ENCODE data around the gene SLC37A1.

SLC37A1 gene

DNA sequence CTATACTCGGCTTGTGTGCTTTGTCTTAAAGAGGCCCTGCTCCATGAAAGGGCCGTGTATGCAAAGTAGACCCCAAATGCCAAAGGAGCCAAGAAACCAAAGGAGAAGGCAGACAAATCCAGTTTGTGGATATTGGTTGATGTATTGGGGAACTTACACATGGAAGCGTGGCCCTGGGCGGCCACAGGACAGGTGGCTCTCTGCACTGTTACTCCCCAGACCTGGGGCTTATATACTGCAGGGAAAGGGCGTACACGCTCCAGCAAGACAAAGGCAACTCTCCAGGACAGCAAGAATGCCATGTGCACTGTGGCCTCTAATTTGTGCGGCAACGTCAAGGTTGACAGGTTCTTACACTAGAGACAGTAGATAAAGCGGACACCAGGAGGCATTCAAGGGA is 42.4 kb upstream of the SLC37A1 start:
- Histone ChIP-seq H3K36me3 (ENCODE audit: control insufficient read depth, insufficient read depth, low read length) (no peaks in the 10 kb centered on the region), H3K9me3 (ENCODE audit: control insufficient read depth, low read length) (no peaks in the 10 kb centered on the region), H3K4me3 (ENCODE audit: insufficient read depth, low read depth, low read length, poor library complexity, severe bottlenecking) (no peak overlapping the region), H3K27ac (ENCODE audit: insufficient read depth, low read length, poor library complexity, severe bottlenecking) (no peak overlapping the region), H3K4me1 (ENCODE audit: control insufficient read depth, insufficient read depth, low read length, poor library complexity, severe bottlenecking) (no peaks in the 10 kb centered on the region), H3K27me3 (replicated peaks; ENCODE audit: control insufficient read depth, insufficient read depth, low read length, poor library complexity, severe bottlenecking) (no peaks in the 10 kb centered on the region)
- no peak for DNase-seq

GRCh38 chr21:42471716-42472330 is 41.8 kb upstream of the SLC37A1 start:
- Histone ChIP-seq H3K27me3 (replicated peaks; ENCODE audit: control insufficient read depth, insufficient read depth, low read length, poor library complexity, severe bottlenecking) (no peaks in the 10 kb centered on the region), H3K27ac (ENCODE audit: insufficient read depth, low read length, poor library complexity, severe bottlenecking) (no peak overlapping the region), H3K36me3 (ENCODE audit: control insufficient read depth, insufficient read depth, low read length) (no peaks in the 10 kb centered on the region), H3K4me3 (ENCODE audit: insufficient read depth, low read depth, low read length, poor library complexity, severe bottlenecking) (no peak overlapping the region), H3K4me1 (ENCODE audit: control insufficient read depth, insufficient read depth, low read length, poor library complexity, severe bottlenecking) (no peaks in the 10 kb centered on the region), H3K9me3 (ENCODE audit: control insufficient read depth, low read length) (no peaks in the 10 kb centered on the region)
- DNase-seq: no peak

DNA sequence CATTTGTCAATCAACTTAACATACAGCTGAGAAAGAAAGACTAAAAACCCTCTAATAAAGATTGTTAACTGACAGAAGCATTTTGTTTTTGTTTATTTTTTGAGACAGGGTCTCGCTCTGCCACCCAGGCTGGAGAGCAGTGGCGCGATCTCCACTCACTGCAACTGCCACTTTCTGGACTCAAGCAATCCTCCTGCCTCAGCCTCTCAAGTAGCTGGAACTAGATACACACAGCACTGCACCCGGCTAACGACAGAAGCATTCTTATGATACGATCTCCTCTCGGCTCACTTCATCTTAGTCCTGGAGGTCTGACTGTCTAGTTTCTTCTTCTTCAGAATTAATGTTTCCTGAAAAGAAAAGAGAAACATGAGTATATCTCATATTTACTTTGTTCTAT is 41.1 kb upstream of the SLC37A1 start:
- no peak for DNase-seq
- Histone ChIP-seq H3K27me3 (replicated peaks; ENCODE audit: control insufficient read depth, insufficient read depth, low read length, poor library complexity, severe bottlenecking) (no peaks in the 10 kb centered on the region), H3K4me1 (ENCODE audit: control insufficient read depth, insufficient read depth, low read length, poor library complexity, severe bottlenecking) (no peaks in the 10 kb centered on the region), H3K27ac (ENCODE audit: insufficient read depth, low read length, poor library complexity, severe bottlenecking) (no peak overlapping the region), H3K4me3 (ENCODE audit: insufficient read depth, low read depth, low read length, poor library complexity, severe bottlenecking) (no peak overlapping the region), H3K36me3 (ENCODE audit: control insufficient read depth, insufficient read depth, low read length) (no peaks in the 10 kb centered on the region), H3K9me3 (ENCODE audit: control insufficient read depth, low read length) (no peaks in the 10 kb centered on the region)

DNA sequence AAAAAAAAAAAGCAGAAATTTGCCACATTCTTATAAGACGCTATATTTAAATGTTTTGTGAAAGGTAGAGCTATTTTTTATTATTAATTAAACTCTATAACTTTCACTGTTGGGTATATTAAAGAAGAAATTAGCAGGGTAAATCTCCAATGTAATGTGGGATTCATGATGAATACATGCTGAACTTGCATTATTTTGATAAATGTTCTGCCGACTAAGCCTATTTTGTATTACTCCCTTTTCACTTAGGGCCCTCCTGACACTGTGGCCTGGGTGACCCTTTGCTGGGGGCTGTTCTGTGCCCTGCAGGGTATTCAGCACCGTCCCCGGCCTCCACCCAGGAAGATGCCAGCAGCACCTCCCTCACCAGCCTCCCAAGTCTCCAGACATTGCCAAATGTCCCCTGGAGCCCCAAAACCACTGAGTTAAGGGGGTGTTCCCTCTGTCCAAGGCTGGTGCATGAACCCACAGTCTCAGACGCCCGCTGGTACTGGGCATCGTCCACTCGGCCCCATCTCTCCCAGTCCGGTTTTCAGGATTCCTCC is 40.1 kb upstream of the SLC37A1 start:
- Histone ChIP-seq H3K4me3 (ENCODE audit: insufficient read depth, low read depth, low read length, poor library complexity, severe bottlenecking) (no peak overlapping the region), H3K4me1 (ENCODE audit: control insufficient read depth, insufficient read depth, low read length, poor library complexity, severe bottlenecking) (no peaks in the 10 kb centered on the region), H3K36me3 (ENCODE audit: control insufficient read depth, insufficient read depth, low read length) (no peaks in the 10 kb centered on the region), H3K27ac (ENCODE audit: insufficient read depth, low read length, poor library complexity, severe bottlenecking) (no peak overlapping the region), H3K9me3 (ENCODE audit: control insufficient read depth, low read length) (no peaks in the 10 kb centered on the region), H3K27me3 (replicated peaks; ENCODE audit: control insufficient read depth, insufficient read depth, low read length, poor library complexity, severe bottlenecking) (no peaks in the 10 kb centered on the region)
- no peak for DNase-seq

DNA sequence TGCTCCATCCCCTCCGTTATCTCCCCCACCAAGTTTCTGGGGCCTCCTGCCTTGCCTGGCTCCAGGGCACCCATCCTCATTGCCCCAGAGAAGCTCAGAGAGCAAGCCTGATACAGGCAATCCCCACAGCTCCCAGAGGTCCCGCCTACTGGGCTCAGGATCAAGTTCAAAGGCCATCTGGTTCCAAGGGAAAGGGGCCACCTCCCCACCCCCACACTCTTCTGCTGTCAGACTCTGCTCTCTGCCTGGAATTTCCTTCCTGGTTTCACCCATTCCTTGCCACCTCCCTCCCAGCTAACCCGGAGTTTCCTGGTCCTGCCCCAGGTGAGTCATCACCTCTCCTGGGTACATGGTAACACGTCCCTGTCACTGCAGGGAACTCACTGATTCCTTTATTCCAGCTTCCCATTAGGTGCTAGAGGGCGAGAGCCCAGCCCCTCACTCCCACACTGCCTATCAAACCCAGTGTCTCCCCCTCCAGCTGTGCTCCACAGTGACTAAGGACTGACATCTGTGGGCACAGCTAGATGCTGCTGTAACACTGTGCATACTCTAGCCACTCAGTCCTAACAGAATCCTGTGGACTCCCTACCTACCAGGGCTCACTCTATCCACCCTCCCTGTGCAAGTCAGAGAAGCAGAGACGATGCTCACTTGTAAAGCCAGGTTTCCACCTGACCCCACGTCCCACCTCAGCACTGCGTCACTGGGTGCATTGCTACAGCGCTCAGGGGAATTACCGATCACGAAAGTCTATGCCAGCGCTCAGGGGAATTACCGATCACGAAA is 39.4 kb upstream of the SLC37A1 start:
- H3K4me3 ChIP-seq (ENCODE audit: insufficient read depth, low read depth, low read length, poor library complexity, severe bottlenecking): no peak overlapping the region
- DNase-seq: no peak
- no peaks in the 10 kb centered on the region for H3K4me1 ChIP-seq (ENCODE audit: control insufficient read depth, insufficient read depth, low read length, poor library complexity, severe bottlenecking)
- H3K9me3 ChIP-seq (ENCODE audit: control insufficient read depth, low read length): no peaks in the 10 kb centered on the region
- H3K36me3 ChIP-seq (ENCODE audit: control insufficient read depth, insufficient read depth, low read length): no peaks in the 10 kb centered on the region
- no peak overlapping the region for H3K27ac ChIP-seq (ENCODE audit: insufficient read depth, low read length, poor library complexity, severe bottlenecking)
- no peaks in the 10 kb centered on the region for H3K27me3 ChIP-seq (replicated peaks; ENCODE audit: control insufficient read depth, insufficient read depth, low read length, poor library complexity, severe bottlenecking)

DNA sequence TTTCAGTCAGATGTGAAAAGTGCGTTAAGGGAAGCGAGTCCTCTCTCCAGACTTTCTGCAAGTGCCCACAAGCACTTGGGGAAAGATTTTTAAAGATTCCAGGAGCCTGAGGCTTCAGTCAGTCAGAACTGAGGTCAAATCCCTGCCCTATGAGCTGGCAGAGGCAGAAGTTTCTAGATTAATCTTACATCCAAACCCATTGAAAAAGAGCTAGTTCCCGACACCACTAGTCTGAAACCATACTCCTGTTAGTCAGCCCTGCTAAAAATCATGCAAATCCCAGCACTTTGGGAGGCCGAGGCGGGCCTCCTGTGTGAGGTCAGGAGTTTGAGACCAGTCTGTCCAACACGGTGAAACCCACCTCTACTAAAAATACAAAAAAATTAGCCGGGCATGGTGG is 38.6 kb upstream of the SLC37A1 start:
- Histone ChIP-seq H3K4me1 (ENCODE audit: control insufficient read depth, insufficient read depth, low read length, poor library complexity, severe bottlenecking) (no peaks in the 10 kb centered on the region), H3K9me3 (ENCODE audit: control insufficient read depth, low read length) (no peaks in the 10 kb centered on the region), H3K36me3 (ENCODE audit: control insufficient read depth, insufficient read depth, low read length) (no peaks in the 10 kb centered on the region), H3K27ac (ENCODE audit: insufficient read depth, low read length, poor library complexity, severe bottlenecking) (no peak overlapping the region), H3K4me3 (ENCODE audit: insufficient read depth, low read depth, low read length, poor library complexity, severe bottlenecking) (no peak overlapping the region), H3K27me3 (replicated peaks; ENCODE audit: control insufficient read depth, insufficient read depth, low read length, poor library complexity, severe bottlenecking) (no peaks in the 10 kb centered on the region)
- no peak for DNase-seq

DNA sequence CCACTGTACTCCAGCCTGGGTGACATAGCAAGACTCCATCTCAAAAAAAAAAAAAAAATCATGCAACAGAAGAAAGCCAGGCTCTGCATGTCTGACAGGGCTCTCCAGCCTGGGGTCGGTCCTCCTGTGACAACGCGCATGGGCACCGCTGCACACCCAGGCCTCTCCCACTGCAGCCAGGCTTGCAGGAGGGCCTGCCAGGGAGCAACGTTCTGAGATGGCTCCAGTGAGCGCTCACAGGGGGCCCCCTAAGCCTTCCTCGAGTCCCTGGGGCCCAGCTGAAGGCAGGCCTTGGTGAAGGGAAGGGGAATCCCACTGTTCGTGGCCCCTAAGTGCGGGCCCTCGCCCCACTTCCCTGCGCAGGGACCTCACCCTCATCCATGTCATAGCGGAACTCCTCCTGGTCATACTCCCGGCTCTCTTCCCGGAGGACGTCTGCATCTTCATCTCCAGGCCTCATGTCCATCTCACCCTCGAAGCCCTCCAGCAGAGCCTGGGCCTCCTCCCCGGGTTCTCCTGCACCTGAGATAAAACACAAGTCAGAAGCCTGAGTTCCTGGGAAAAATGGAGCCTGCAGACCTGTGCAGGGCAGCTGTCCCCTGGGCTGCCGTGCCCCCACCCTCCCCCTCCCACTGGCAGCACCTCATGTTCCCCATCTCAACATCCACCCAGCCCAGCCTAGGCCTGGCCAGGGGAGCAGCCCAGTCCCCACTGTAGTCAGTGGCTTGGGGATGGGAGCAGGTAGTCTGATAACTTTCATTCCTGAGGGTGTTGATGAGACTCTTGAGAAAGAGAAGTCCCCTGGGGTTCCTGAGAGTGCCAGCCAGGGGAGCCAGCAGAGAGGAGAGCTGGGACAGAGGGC is 37.9 kb upstream of the SLC37A1 start:
- DNase-seq: no peak
- Histone ChIP-seq H3K27me3 (replicated peaks; ENCODE audit: control insufficient read depth, insufficient read depth, low read length, poor library complexity, severe bottlenecking) (no peaks in the 10 kb centered on the region), H3K27ac (ENCODE audit: insufficient read depth, low read length, poor library complexity, severe bottlenecking) (no peak overlapping the region), H3K36me3 (ENCODE audit: control insufficient read depth, insufficient read depth, low read length) (no peaks in the 10 kb centered on the region), H3K4me1 (ENCODE audit: control insufficient read depth, insufficient read depth, low read length, poor library complexity, severe bottlenecking) (no peaks in the 10 kb centered on the region), H3K4me3 (ENCODE audit: insufficient read depth, low read depth, low read length, poor library complexity, severe bottlenecking) (no peak overlapping the region), H3K9me3 (ENCODE audit: control insufficient read depth, low read length) (no peaks in the 10 kb centered on the region)

DNA sequence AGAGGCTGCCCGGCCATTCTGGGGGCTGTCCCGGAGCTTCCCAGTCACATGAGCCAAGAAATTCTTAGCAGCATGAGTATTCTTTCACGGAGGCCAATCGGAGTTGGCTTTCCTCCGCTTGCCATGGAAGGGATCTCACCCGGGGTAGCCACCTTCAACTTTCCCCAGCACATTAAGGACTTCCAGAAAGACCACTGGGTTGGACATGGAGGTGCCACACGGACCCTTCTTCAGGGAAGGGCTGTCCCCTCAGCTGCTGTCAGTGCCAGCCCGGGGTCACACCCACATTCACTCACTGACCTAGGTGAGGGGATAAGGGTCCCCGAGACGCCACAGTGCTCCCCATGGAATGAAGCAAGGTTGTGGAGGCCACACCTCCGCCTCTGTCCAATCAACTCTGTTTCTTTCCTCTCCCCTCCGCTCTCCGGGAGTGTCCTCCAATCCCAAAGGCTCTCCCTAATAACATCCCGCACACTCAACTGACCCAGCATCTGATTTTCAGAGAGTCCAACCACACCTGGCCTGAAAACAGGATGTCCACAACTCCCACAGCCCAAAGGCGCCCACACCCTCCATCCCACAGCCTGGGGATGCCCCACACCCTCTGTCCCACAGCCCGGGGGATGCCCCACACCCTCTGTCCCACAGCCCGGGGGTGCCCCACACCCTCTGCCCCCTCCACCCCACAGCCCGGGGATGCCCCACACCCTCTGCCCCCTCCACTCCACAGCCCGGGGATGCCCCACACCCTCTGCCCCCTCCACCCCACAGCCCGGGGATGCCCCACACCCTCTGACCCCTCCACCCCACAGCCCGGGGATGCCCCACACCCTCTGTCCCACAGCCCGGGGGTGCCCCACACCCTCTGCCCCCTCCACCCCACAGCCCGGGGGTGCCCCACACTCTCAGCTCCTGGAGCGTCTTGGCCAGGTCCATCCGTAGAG is 37.0 kb upstream of the SLC37A1 start:
- no peaks in the 10 kb centered on the region for H3K27me3 ChIP-seq (replicated peaks; ENCODE audit: control insufficient read depth, insufficient read depth, low read length, poor library complexity, severe bottlenecking)
- no peak overlapping the region for H3K27ac ChIP-seq (ENCODE audit: insufficient read depth, low read length, poor library complexity, severe bottlenecking)
- no peaks in the 10 kb centered on the region for H3K9me3 ChIP-seq (ENCODE audit: control insufficient read depth, low read length)
- H3K36me3 ChIP-seq (ENCODE audit: control insufficient read depth, insufficient read depth, low read length): no peaks in the 10 kb centered on the region
- no peak overlapping the region for H3K4me3 ChIP-seq (ENCODE audit: insufficient read depth, low read depth, low read length, poor library complexity, severe bottlenecking)
- no peaks in the 10 kb centered on the region for H3K4me1 ChIP-seq (ENCODE audit: control insufficient read depth, insufficient read depth, low read length, poor library complexity, severe bottlenecking)
- no peak for DNase-seq

- Histone ChIP-seq H3K4me3 (ENCODE audit: insufficient read depth, low read depth, low read length, poor library complexity, severe bottlenecking) (no peak overlapping the region), H3K27ac (ENCODE audit: insufficient read depth, low read length, poor library complexity, severe bottlenecking) (no peak overlapping the region), H3K36me3 (ENCODE audit: control insufficient read depth, insufficient read depth, low read length) (no peaks in the 10 kb centered on the region), H3K9me3 (ENCODE audit: control insufficient read depth, low read length) (no peaks in the 10 kb centered on the region), H3K4me1 (ENCODE audit: control insufficient read depth, insufficient read depth, low read length, poor library complexity, severe bottlenecking) (no peaks in the 10 kb centered on the region), H3K27me3 (replicated peaks; ENCODE audit: control insufficient read depth, insufficient read depth, low read length, poor library complexity, severe bottlenecking) (no peaks in the 10 kb centered on the region)
- DNase-seq: no peak
These were observed 35.1 kb upstream of the SLC37A1 start for GRCh38 chr21:42478504-42478903.
